ENCODE data around the gene COA1. TPM values are rescaled to one million over a fixed set of nuclear protein-coding genes. Genes with fewer than 3 reads are reported as not detected.
"Not testable (repeated sequence)": the region's sequence is repeated elsewhere in the genome, so short reads cannot be mapped to it uniquely, and the experiment has no call there.

The COA1 gene
- total RNA-seq, 2 experiments from 2014 or later = 63.9 to 96.0 TPM

DNA sequence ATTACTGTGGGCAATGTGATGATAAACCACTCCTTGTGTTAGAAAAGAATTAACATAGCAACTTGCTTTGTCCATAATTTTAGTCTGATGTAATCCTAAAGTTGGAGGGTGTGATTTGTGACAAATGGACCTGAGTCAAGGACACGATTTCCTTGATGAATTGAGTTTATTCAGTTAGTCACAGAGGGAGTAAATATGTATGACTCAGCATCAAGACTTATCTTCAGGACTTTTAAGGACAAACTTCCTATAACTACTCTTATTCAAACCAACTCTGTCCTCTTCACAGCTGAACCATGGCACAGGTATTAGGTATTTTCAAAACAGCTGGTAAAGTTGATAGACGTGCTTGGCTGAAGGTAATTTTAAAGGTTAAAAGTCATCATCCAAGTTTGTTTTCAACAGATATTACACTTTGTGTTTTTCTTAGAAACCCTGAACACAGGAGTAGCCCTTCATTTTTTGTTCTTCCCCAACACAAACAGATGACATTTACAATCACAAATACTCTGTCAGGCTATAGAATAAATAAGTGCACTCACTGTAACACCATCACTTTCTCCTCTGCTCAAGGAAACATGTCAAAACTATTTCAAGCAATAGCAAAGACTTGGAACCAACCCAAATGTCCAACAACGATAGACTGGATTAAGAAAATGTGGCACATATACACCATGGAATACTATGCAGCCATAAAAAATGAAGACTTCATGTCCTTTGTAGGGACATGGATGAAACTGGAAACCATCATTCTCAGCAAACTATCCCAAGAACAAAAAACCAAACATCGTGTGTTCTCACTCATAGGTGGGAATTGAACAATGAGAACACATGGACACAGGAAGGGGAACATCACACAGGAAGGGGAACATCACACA is 54.5 kb downstream of the COA1 start:
- TSS peak; percentile 17 for BruUV-seq (replicated peaks)
- Histone ChIP-seq H3K79me2 (ENCODE audit: insufficient read depth, low read depth, low read length) (peaks cover 97% of the 10 kb centered on the region), H4K20me1 (ENCODE audit: insufficient read depth, low read length) (no peaks in the 10 kb centered on the region), H3K4me1 (ENCODE audit: insufficient read depth, low read length, poor library complexity, severe bottlenecking) (peaks cover 25% of the 10 kb centered on the region), H3K9me2 (ENCODE audit: insufficient read depth, low read length) (no peaks in the 10 kb centered on the region), H3K4me3 (ENCODE audit: low read depth, low read length, poor library complexity, severe bottlenecking) (no peak overlapping the region), H3K27ac (ENCODE audit: low read depth, low read length, poor library complexity, severe bottlenecking) (no peak overlapping the region), H3K4me2 (ENCODE audit: low read length) (no peak overlapping the region), H3K36me3 (ENCODE audit: insufficient read depth, low read length) (peaks cover 58% of the 10 kb centered on the region), H2AFZ (ENCODE audit: low read length) (no peak overlapping the region), H3K9me3 (ENCODE audit: low read length) (peaks cover 67% of the 10 kb centered on the region)
- TF ChIP-seq, protein P1, sequence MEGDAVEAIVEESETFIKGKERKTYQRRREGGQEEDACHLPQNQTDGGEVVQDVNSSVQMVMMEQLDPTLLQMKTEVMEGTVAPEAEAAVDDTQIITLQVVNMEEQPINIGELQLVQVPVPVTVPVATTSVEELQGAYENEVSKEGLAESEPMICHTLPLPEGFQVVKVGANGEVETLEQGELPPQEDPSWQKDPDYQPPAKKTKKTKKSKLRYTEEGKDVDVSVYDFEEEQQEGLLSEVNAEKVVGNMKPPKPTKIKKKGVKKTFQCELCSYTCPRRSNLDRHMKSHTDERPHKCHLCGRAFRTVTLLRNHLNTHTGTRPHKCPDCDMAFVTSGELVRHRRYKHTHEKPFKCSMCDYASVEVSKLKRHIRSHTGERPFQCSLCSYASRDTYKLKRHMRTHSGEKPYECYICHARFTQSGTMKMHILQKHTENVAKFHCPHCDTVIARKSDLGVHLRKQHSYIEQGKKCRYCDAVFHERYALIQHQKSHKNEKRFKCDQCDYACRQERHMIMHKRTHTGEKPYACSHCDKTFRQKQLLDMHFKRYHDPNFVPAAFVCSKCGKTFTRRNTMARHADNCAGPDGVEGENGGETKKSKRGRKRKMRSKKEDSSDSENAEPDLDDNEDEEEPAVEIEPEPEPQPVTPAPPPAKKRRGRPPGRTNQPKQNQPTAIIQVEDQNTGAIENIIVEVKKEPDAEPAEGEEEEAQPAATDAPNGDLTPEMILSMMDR (conservative IDR thresholded peaks at IDR 0.05; ENCODE audit: low read length) = no peak
- no peak for TF ChIP-seq EZH2phosphoT487 (IDR thresholded peaks at IDR 0.05; ENCODE audit: borderline replicate concordance, low read depth, low read length)
- intact Hi-C loops (cut with micrococcal nuclease; ENCODE audit: unreplicated experiment) = no loop called here
- CTCF ChIA-PET (ENCODE audit: unreplicated experiment) = no interaction called here
- POLR2A ChIA-PET = interaction anchor here (0.6 to 1.2 kb wide), 2 partner anchors 10 to 16 kb away, joined by 3 to 4 read pairs; no protein-coding TSS in a partner anchor
- DNase-seq (ENCODE audit: low spot score) = no peak

DNA sequence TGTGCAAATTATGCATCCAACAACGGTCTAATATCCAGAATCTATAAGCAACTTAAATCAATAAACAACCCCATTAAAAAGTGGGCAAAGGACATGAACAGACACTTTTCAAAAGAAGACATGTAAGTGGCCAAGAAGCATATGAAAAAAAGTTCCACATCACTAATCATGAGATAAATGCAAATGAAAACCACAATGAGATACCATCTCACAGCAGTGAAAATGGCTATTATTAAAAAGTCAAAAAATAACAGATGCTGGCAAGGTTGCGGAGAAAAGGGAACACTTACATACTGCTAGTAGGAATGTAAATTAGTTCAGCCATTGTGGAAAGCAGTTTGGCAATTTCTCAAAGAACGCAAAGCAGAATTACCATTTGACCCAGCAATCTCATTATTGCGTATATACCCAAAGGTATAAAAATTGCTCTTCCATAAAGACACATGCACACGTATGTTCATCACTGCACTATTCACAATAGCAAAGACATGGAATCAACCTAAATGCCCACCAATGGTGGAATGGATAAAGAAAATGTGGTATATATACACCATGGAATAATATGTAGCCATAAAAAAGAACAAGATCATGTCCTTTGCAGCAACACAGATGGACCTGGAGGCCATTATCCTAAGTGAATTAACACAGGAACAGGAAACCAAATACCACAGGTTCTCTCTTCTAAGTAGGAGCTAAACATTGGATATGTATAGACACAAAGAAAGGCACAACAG is 55.9 kb downstream of the COA1 start:
- BruUV-seq (replicated peaks); H2AFZ ChIP-seq (ENCODE audit: low read length); CTCF ChIA-PET (ENCODE audit: unreplicated experiment); H3K27ac ChIP-seq (ENCODE audit: low read depth, low read length, poor library complexity, severe bottlenecking); H3K9me2 ChIP-seq (ENCODE audit: insufficient read depth, low read length); H4K20me1 ChIP-seq (ENCODE audit: insufficient read depth, low read length); intact Hi-C loops (cut with micrococcal nuclease; ENCODE audit: unreplicated experiment); H3K4me3 ChIP-seq (ENCODE audit: low read depth, low read length, poor library complexity, severe bottlenecking): not testable (repeated sequence)
- Histone ChIP-seq H3K4me1 (ENCODE audit: insufficient read depth, low read length, poor library complexity, severe bottlenecking) (peaks cover 21% of the 10 kb centered on the region), H3K79me2 (ENCODE audit: insufficient read depth, low read depth, low read length) (peaks cover 97% of the 10 kb centered on the region), H3K9me3 (ENCODE audit: low read length) (peaks cover 77% of the 10 kb centered on the region), H3K36me3 (ENCODE audit: insufficient read depth, low read length) (peaks cover 63% of the 10 kb centered on the region), H3K4me2 (ENCODE audit: low read length) (0 out of 2 replicates have a peak overlapping the region, but pooled peaks have one; percentile 2)
- POLR2A ChIA-PET = interaction anchor here (1.2 kb wide), 1 partner anchor 9 kb away, joined by 3 read pairs; no protein-coding TSS in a partner anchor
- peak; percentile 23 for DNase-seq (ENCODE audit: low spot score)

DNA sequence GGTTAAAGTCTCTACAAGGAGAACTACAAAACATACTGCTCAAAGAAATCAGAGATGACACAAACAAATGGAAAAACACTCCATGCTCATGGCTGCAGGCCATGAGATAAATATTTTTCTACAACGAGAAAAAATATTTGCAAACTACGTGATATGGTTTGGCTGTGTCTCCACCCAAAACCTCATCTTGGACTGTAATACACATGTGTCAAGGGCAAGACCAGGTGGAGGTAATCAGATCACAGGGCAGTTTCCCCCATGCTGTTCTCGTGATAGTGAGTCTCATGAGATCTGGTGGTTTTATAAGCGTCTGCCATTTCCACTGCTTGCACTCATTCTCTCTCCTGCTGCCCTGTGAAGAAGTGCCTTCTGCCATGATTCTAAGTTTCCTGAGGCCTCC is 57.8 kb downstream of the COA1 start:
- H3K36me3 ChIP-seq (ENCODE audit: insufficient read depth, low read length) = peaks cover 77% of the 10 kb centered on the region
- H4K20me1 ChIP-seq (ENCODE audit: insufficient read depth, low read length) = no peaks in the 10 kb centered on the region
- peaks cover 92% of the 10 kb centered on the region for H3K79me2 ChIP-seq (ENCODE audit: insufficient read depth, low read depth, low read length)
- no peak for DNase-seq (ENCODE audit: low spot score)
- no peaks in the 10 kb centered on the region for H3K9me2 ChIP-seq (ENCODE audit: insufficient read depth, low read length)
- H3K27ac ChIP-seq (ENCODE audit: low read depth, low read length, poor library complexity, severe bottlenecking) = no peak overlapping the region
- no peak overlapping the region for H2AFZ ChIP-seq (ENCODE audit: low read length)
- TF ChIP-seq, protein P1 (conservative IDR thresholded peaks at IDR 0.05; ENCODE audit: low read length) = no peak
- TF ChIP-seq EZH2phosphoT487 (IDR thresholded peaks at IDR 0.05; ENCODE audit: borderline replicate concordance, low read depth, low read length) = no peak
- intact Hi-C loops (cut with micrococcal nuclease; ENCODE audit: unreplicated experiment) = no loop called here
- H3K9me3 ChIP-seq (ENCODE audit: low read length) = peaks cover 90% of the 10 kb centered on the region
- BruUV-seq (replicated peaks) = no TSS peak
- ChIA-PET CTCF (ENCODE audit: unreplicated experiment) (no interaction called here), POLR2A (no interaction called here)
- no peak overlapping the region for H3K4me2 ChIP-seq (ENCODE audit: low read length)
- H3K4me1 ChIP-seq (ENCODE audit: insufficient read depth, low read length, poor library complexity, severe bottlenecking) = peaks cover 17% of the 10 kb centered on the region
- no peak overlapping the region for H3K4me3 ChIP-seq (ENCODE audit: low read depth, low read length, poor library complexity, severe bottlenecking)
